ENCODE measurements around the gene ELF4. TPM values are rescaled to one million over a fixed set of nuclear protein-coding genes. Genes with fewer than 3 reads are reported as not detected.

The ELF4 gene
- total RNA-seq, 1 experiment from 2014 or later, result 19.2 TPM

- Histone ChIP-seq H3K27ac (ENCODE audit: low read depth, low read length) (no peak overlapping the region), H3K4me2 (ENCODE audit: low read length) (no peak overlapping the region), H4K20me1 (ENCODE audit: insufficient read depth) (no peaks in the 10 kb centered on the region), H2AFZ (ENCODE audit: low read depth, low read length, poor library complexity, severe bottlenecking) (no peak overlapping the region), H3K79me2 (ENCODE audit: insufficient read depth, low read length) (peaks cover 8% of the 10 kb centered on the region), H3K4me3 (replicated peaks in 1 of 2; ENCODE audit: low read depth in 1 of 2, low read length in 2 of 2) (no peak overlapping the region), H3K9ac (ENCODE audit: low read length) (no peak overlapping the region), H3K27me3 (ENCODE audit: insufficient read depth, low read length) (no peaks in the 10 kb centered on the region), H3K4me1 (ENCODE audit: control insufficient read depth in 1 of 2, insufficient read depth in 2 of 2, low read length in 2 of 2) (no peaks in the 10 kb centered on the region), H3K36me3 (ENCODE audit: control insufficient read depth in 1 of 2, insufficient read depth in 2 of 2, low read length in 2 of 2) (no peaks in the 10 kb centered on the region), H3K9me2 (ENCODE audit: insufficient read depth) (no peaks in the 10 kb centered on the region), H3K9me3 (ENCODE audit: control insufficient read depth in 1 of 2, insufficient read depth in 1 of 2, low read depth in 1 of 2, low read length in 2 of 2) (no peaks in the 10 kb centered on the region)
- no peak for DNase-seq (ENCODE audit: low read depth, low spot score)
- ATAC-seq, result no peak
- TF ChIP-seq YY1 (IDR thresholded peaks at IDR 0.05; ENCODE audit: extremely low read depth, insufficient replicate concordance, low read depth, low read length), result no peak
- no peak for TF ChIP-seq REST (IDR thresholded peaks at IDR 0.05; ENCODE audit: low read depth)
- CTCF ChIA-PET, result interaction anchor here (1.4 kb wide), 1 partner anchor 111 kb away, joined by 13 read pairs; no protein-coding TSS in a partner anchor
- RAD21 ChIA-PET (ENCODE audit: low non-redundant PET in 1 of 2, low total read pairs in 2 of 2, uncharacterized antibody in 2 of 2, unreplicated experiment in 2 of 2), result no interaction called here
- intact Hi-C loops (cut with micrococcal nuclease), result no loop called here
- POLR2A ChIA-PET, result no interaction called here
- BruUV-seq (replicated peaks), result no TSS peak
Observed at GRCh38 chrX:130080791-130081367, 29.4 kb downstream of the ELF4 start.

- BruUV-seq (replicated peaks), result no TSS peak
- RAD21 ChIA-PET (ENCODE audit: low non-redundant PET in 1 of 2, low total read pairs in 2 of 2, uncharacterized antibody in 2 of 2, unreplicated experiment in 2 of 2), result interaction anchor here in 1 of 2 experiments (0.6 kb wide), 1 partner anchor 9 kb away, joined by 7 read pairs; no protein-coding TSS in a partner anchor
- ATAC-seq (peak; percentile 89), DNase-seq (ENCODE audit: low read depth, low spot score) (peak; percentile 26)
- Histone ChIP-seq H3K27ac (ENCODE audit: low read depth, low read length) (no peak overlapping the region), H3K4me3 (replicated peaks in 1 of 2; ENCODE audit: low read depth in 1 of 2, low read length in 2 of 2) (no peak overlapping the region), H3K36me3 (ENCODE audit: control insufficient read depth in 1 of 2, insufficient read depth in 2 of 2, low read length in 2 of 2) (no peaks in the 10 kb centered on the region), H3K9me2 (ENCODE audit: insufficient read depth) (no peaks in the 10 kb centered on the region), H4K20me1 (ENCODE audit: insufficient read depth) (no peaks in the 10 kb centered on the region), H3K9ac (ENCODE audit: low read length) (no peak overlapping the region), H3K9me3 (ENCODE audit: control insufficient read depth in 1 of 2, insufficient read depth in 1 of 2, low read depth in 1 of 2, low read length in 2 of 2) (no peaks in the 10 kb centered on the region), H3K27me3 (ENCODE audit: insufficient read depth, low read length) (no peaks in the 10 kb centered on the region), H2AFZ (ENCODE audit: low read depth, low read length, poor library complexity, severe bottlenecking) (no peak overlapping the region), H3K4me2 (ENCODE audit: low read length) (no peak overlapping the region), H3K79me2 (ENCODE audit: insufficient read depth, low read length) (peaks cover 4% of the 10 kb centered on the region; the same call in 1 of the 2 replicates), H3K4me1 (ENCODE audit: control insufficient read depth in 1 of 2, insufficient read depth in 2 of 2, low read length in 2 of 2) (no peaks in the 10 kb centered on the region)
- POLR2A ChIA-PET, result interaction anchor here (0.9 kb wide), 1 partner anchor 113 kb away, joined by 4 read pairs; no protein-coding TSS in a partner anchor
- CTCF ChIA-PET, result interaction anchor here (0.6 to 1.4 kb wide), 9 partner anchors 9 to 112 kb away, joined by 3 to 13 read pairs (median 3); partner anchors contain the start of gene AIFM1
- TF ChIP-seq TCF7L2 (IDR thresholded peaks at IDR 0.05; ENCODE audit: borderline replicate concordance, extremely low read depth, insufficient read depth, insufficient read length) (peak; percentile 46), EZH2 (IDR thresholded peaks at IDR 0.05) (no peak), CTCF (IDR thresholded peaks at IDR 0.05 in 2 of 3, conservative IDR thresholded peaks at IDR 0.05 in 1 of 3; ENCODE audit: borderline replicate concordance in 1 of 3, insufficient read depth in 1 of 3, low read depth in 2 of 3, low read length in 2 of 3) (peak; percentile 63 to 67 (median 67); a peak in 5 of 6 replicates), RAD21 (IDR thresholded peaks at IDR 0.05; ENCODE audit: low read depth) (peak; percentile 86)
- intact Hi-C loops (cut with micrococcal nuclease), result loop anchor here (1.0 to 10.0 kb wide), 2 partner anchors 45 to 112 kb away; no protein-coding TSS in a partner anchor
Observed at GRCh38 chrX:130079824-130080406, 30.4 kb downstream of the ELF4 start.
